Fibroblast of pulmonary artery (primary cell): ENCODE data around the gene RAMP3.
"Not testable (repeated sequence)": the region's sequence is repeated elsewhere in the genome, so short reads cannot be mapped to it uniquely, and the experiment has no call there.

Experiments used
- DNase-seq: peaks from one replicate; pipeline ENCODE4 v3.0.0-alpha.2; 2010; ENCODE audit warnings: low read depth
- H3K4me3 ChIP-seq: replicated peaks from 2 replicates; pipeline ENCODE4 v1.5.1; 2011; ENCODE audit warnings: low read depth, mild to moderate bottlenecking, control low read depth, low read length, moderate library complexity
- TF ChIP-seq, protein P1 (sequence below): IDR thresholded peaks from 2 replicates; pipeline ENCODE4 v1.5.1; 2011; ENCODE audit warnings: mild to moderate bottlenecking, control low read depth, low read length, inconsistent platforms; ENCODE audit errors: missing control alignments

RAMP3 gene, protein sequence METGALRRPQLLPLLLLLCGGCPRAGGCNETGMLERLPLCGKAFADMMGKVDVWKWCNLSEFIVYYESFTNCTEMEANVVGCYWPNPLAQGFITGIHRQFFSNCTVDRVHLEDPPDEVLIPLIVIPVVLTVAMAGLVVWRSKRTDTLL

DNA sequence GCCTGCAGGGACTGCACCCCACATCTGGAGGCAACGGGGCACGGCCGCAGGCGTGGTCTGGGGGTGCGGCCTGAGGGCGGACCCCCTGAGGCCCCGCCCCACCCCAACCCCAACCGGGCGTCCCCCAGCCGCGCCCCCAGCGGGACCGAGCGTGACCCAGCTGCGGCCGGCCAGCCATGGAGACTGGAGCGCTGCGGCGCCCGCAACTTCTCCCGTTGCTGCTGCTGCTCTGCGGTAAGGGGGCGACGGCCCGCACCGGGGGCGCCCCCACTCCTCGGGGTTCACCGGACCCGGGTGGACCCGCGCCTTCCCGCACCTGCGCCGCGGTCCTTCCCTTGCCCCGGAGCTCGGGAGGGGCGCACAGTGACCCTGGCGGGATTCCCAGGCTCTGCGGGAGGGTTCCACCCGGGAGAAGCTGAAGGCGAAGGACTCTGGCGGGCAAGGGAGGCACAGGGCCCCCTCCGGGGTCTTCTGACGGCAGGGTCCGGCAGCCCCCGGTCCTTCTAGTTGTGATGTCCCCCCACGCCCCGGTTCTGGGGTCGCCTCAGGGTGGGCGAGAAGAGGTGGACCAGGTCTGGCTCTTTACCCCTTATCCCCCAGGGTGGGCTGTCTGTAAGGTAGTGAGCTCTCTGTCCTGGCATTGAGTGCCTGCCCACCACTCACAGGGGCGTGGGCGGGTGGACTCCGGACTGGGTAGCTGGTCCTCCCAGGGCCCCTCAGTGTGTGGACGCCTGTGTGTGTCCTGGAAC is at the start of gene RAMP3:
Gene RAMP3, plus strand, starts transcription at position 139 of the 749 bp plus-strand sequence. Its CDS starts 38 bp downstream, at position 177.
- DNase-seq: no peak
- H3K4me3 ChIP-seq: no peak within 1 kb of the TSS
- TF ChIP-seq, protein P1, sequence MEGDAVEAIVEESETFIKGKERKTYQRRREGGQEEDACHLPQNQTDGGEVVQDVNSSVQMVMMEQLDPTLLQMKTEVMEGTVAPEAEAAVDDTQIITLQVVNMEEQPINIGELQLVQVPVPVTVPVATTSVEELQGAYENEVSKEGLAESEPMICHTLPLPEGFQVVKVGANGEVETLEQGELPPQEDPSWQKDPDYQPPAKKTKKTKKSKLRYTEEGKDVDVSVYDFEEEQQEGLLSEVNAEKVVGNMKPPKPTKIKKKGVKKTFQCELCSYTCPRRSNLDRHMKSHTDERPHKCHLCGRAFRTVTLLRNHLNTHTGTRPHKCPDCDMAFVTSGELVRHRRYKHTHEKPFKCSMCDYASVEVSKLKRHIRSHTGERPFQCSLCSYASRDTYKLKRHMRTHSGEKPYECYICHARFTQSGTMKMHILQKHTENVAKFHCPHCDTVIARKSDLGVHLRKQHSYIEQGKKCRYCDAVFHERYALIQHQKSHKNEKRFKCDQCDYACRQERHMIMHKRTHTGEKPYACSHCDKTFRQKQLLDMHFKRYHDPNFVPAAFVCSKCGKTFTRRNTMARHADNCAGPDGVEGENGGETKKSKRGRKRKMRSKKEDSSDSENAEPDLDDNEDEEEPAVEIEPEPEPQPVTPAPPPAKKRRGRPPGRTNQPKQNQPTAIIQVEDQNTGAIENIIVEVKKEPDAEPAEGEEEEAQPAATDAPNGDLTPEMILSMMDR: no peak

DNA sequence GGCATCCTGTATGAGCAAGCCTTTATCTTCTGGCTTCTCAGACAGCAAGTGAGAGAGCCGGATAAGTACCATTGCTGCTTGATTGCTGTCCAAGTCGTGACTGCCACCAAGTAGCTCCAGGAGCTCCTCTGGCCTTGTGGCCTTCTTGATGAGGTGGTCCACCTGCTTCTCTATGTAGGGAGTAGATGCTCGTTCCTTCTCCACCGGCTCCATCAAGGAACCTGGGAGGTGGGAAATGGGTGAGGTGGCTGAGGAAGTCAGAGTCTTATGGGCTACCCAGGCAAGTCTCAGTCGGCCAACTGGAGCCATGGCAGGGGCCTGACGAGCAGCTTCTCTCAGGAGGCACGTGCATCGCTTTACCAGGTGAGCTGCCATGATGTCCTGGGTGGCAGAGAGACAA is 48.7 kb upstream of the RAMP3 start:
- no peak for DNase-seq
- H3K4me3 ChIP-seq: no peak overlapping the region
- TF ChIP-seq, protein P1: no peak

DNA sequence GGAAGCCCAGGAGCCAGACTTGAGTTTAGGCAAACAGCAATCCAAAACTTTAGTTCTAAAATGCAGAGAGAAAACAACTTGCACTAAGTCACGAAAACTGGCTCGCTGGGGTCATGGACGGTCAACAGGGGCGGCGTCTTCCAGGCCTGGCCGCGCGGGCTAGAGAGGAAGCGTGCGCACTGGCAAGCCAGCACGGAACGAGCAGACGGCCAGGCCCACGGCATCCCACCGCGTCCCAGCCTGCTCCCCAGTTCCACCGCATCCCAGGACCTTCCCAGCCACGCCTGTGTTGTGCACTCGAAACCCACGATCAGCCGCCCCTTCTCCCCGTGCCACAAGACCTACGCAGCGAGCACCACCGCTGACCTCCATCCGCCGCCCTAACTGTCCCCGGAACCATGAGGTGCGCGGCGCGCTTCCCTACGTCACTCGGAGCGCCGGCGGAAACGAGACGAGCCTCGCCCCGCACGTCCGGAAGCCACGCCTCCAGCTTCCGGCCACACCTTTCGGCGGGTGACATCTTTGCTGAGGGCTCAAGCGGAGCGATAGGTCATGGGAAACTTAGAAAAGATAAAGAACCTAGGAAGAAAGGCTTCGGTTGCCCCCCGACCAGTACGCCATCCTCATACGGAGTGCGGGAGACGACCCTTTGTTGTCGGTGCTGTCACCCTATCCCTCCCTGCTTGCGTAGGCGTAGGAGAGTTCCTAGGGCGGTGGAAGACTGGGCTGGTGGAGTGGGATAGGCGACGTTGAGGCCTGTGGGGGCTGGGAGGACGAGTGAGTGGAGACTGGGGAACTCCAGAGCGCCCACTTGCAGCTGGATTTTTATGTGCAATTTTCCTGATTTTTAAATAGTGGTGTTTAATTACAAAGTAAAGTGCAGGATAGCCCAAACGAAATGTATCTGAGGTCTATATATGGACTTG is 46.0 kb upstream of the RAMP3 start, which contains the start of gene TBRG4:
Gene TBRG4, minus strand, starts transcription at position 400 of the 926 bp plus-strand sequence. CDS start 2,460 bp downstream, outside the sequence.
- TF ChIP-seq, protein P1: peak; percentile 37
- peak within 1 kb of the TSS; percentile 94 for H3K4me3 ChIP-seq
- peak; percentile 94 for DNase-seq

DNA sequence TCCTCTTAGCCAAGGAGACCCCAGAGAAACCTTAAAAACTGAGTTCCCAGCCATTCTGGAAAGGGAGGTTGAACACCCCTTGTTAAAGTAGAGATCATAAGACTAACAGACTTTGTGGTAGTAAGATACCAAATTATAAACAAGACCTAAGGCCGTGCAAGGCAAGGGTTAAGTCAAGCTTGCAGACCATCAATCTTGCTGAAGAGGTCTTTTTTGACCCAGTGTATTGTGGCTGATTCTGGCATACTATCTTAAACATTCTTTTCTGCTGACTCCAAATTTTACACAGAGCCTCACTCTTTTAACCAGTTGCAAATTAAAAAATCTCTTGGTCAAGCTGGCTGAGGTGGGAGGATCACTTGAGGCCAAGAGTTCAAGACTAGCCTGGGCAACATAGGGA is 44.9 kb upstream of the RAMP3 start:
- DNase-seq: no peak
- TF ChIP-seq, protein P1: no peak
- no peak overlapping the region for H3K4me3 ChIP-seq

DNA sequence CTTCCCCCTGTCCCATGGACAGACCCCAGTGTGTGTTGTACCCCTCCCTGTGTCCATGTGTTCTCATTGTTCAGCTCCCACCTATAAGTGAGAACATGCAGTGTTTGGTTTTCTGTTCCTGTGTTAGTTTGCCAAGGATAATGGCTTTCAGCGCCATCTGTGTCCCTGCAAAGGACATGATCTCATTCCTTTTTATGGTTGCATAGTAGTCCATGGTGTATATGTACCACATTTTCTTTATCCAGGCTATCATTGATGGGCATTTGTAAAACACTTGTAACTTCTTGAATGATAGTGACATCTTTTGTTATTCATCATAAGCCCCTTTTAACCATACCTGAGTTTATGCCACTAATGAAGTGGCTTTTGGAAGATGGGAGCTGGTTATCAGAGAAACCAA is 43.3 kb upstream of the RAMP3 start:
- not testable (repeated sequence) for H3K4me3 ChIP-seq, DNase-seq

DNA sequence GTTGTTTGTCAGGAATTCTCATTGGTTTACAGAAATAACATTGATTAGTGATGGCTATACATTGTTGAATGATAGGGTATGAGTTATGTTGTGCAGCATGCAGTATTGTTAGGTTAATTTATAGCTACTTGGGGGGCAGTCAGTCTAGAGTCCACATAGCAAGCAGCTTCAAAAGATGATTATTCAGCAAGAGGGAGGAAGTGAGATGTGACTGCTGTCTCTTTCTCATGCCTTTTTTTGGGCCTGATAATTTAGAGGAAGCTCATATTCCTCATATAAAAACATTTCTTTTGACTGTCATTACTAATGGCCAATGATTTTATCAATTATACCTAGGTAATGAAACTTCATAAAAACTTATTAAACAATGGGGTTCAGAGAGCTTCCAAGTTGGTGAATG is 42.7 kb upstream of the RAMP3 start:
- no peak for DNase-seq
- H3K4me3 ChIP-seq: no peak overlapping the region
- TF ChIP-seq, protein P1: no peak

DNA sequence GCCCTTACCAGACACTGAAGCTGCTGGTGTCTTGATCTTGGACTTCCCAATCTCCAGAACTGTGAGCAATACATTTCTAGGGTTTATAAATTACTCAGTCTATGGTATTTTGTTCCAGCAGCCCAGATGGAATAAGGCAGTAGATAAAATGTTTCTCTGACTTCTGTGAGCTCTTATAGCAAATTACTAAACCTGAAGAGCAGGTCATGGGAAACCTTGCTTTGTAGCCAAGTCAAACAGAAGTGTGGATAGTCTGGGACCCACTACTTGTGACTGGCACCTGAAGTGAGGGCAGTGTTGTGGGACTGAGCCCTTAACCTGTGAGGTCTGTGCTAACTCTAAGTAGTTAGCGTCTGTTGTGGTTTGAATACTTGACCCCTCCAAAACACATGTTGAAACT is 41.5 kb upstream of the RAMP3 start:
- H3K4me3 ChIP-seq: no peak overlapping the region
- TF ChIP-seq, protein P1: no peak
- no peak for DNase-seq
